Bronchial epithelial cell (primary cell): ENCODE results near the gene CLN3. TPM values are rescaled to one million over a fixed set of nuclear protein-coding genes. Genes with fewer than 3 reads are reported as not detected.

Experiments used
- DNase-seq: peaks from one replicate; pipeline ENCODE4 v3.0.0-alpha.2; 2010; ENCODE audit warnings: low read depth
- FAIRE-seq: peaks from 2 replicates; lab custom pipeline; 2011; peaks lifted over from hg19 to GRCh38; lab: Jason Lieb, UNC
- H3K27me3 ChIP-seq: 2 replicates; pipeline ENCODE4 v1.5.1; 2011; ENCODE audit warnings: low read length; ENCODE audit not compliant: control insufficient read depth, insufficient read depth
- H3K36me3 ChIP-seq: 2 replicates; pipeline ENCODE4 v1.5.1; 2011; ENCODE audit warnings: low read length; ENCODE audit not compliant: control insufficient read depth, insufficient read depth
- H3K4me3 ChIP-seq: 2 replicates; pipeline ENCODE4 v1.5.1; 2011; ENCODE audit warnings: mild to moderate bottlenecking, low read depth, low read length, control low read depth
- CTCF ChIP-seq: IDR thresholded peaks from 2 replicates; pipeline ENCODE4 v1.5.1; 2011; ENCODE audit warnings: mild to moderate bottlenecking, moderate library complexity, low read length, control low read depth, inconsistent platforms; ENCODE audit not compliant: insufficient read depth, severe bottlenecking
- total RNA-seq: library from RNA; depleted of rRNA; stranded (reverse); fragments of >200 nt; gene quantifications from 2 replicates; pipeline ENCODE4 v1.2.1, GENCODE V29; 2014

CLN3 gene
- total RNA-seq, 1 donor from 2014 or later, result 9.5 TPM

- DNase-seq (no peak), FAIRE-seq (peak; percentile 13)
- H3K36me3 ChIP-seq, result peaks cover 8% of the 10 kb centered on the region
- TF ChIP-seq CTCF, result no peak
- no peak overlapping the region for H3K4me3 ChIP-seq
- H3K27me3 ChIP-seq, result no peaks in the 10 kb centered on the region
Measured at GRCh38 chr16:28534542-28535373, 42.9 kb upstream of the CLN3 start.

- H3K36me3 ChIP-seq, result peaks cover 8% of the 10 kb centered on the region
Measured at GRCh38 chr16:28532940-28533647, 41.2 kb upstream of the CLN3 start.

GRCh38 chr16:28531777-28532744 is 40.2 kb upstream of the CLN3 start:
- Histone ChIP-seq H3K36me3 (peaks cover under 1% of the 10 kb centered on the region), H3K27me3 (no peaks in the 10 kb centered on the region), H3K4me3 (no peak overlapping the region)
- no peak for DNase-seq
- no peak for TF ChIP-seq CTCF
- no peak for FAIRE-seq

More at GRCh38 chr16:28532940-28533647, 41.2 kb upstream of the CLN3 start:
- no peak overlapping the region for H3K4me3 ChIP-seq
- TF ChIP-seq CTCF, result no peak
- FAIRE-seq, result no peak
- H3K27me3 ChIP-seq, result no peaks in the 10 kb centered on the region
- no peak for DNase-seq

- Histone ChIP-seq H3K36me3 (no peaks in the 10 kb centered on the region), H3K27me3 (no peaks in the 10 kb centered on the region), H3K4me3 (no peak overlapping the region)
- DNase-seq (no peak), FAIRE-seq (no peak)
- TF ChIP-seq CTCF, result no peak
Measured at GRCh38 chr16:28529124-28529523, 37.2 kb upstream of the CLN3 start.

GRCh38 chr16:28528463-28528867 is 36.6 kb upstream of the CLN3 start:
- Histone ChIP-seq H3K4me3 (no peak overlapping the region), H3K36me3 (no peaks in the 10 kb centered on the region), H3K27me3 (no peaks in the 10 kb centered on the region)
- DNase-seq (no peak), FAIRE-seq (no peak)
- no peak for TF ChIP-seq CTCF
